Breast epithelium (tissue), 4 donors: ENCODE results near the gene PHACTR2. TPM values are rescaled to one million over a fixed set of nuclear protein-coding genes. Genes with fewer than 3 reads are reported as not detected.

Source experiments
- DNase-seq, 2 donors: peaks; one replicate each; pipeline ENCODE4 v3.0.0-alpha.2; 2019; ENCODE audit warnings: low spot score in 2 of 2
- H3K27ac ChIP-seq, 2 donors: fragments of 200-600 bp; sonication (generic) in 1 of 2; one replicate each; pipeline ENCODE4 v1.5.1; 2016 to 2019; ENCODE audit warnings: mild to moderate bottlenecking in 1 of 2
- H3K27me3 ChIP-seq, 2 donors: fragments of 200-600 bp; sonication (generic) in 1 of 2; one replicate each; pipeline versions ENCODE4 v1.5.1 to v1.6.0; 2017 to 2019; ENCODE audit warnings: control low read depth in 1 of 2, mild to moderate bottlenecking in 1 of 2
- H3K36me3 ChIP-seq: fragments of 200-600 bp; one replicate; pipeline ENCODE4 v1.5.1; 2019
- H3K4me1 ChIP-seq, 2 donors: fragments of 200-600 bp; sonication (generic); one replicate each; pipeline ENCODE4 v1.5.1; 2016 to 2019; ENCODE audit warnings: control low read depth in 1 of 2
- H3K4me3 ChIP-seq, 3 donors: fragments of 200-600 bp; sonication (generic); 1 replicate in 2 of 3; 2 replicates in 1 of 3; pipeline ENCODE4 v1.5.1; 2016 to 2019; ENCODE audit warnings: mild to moderate bottlenecking in 3 of 3, moderate library complexity in 2 of 3
- H3K9me3 ChIP-seq, 2 donors: fragments of 200-600 bp; sonication (generic) in 1 of 2; one replicate each; pipeline ENCODE4 v1.5.1; 2016 to 2019; ENCODE audit warnings: control low read depth in 1 of 2
- CTCF ChIP-seq, 3 donors: fragments of 450-650 bp; IDR thresholded peaks; one replicate each; pipeline ENCODE4 v1.5.1; 2016 to 2017; ENCODE audit warnings: antibody characterized with exemption in 3 of 3, mild to moderate bottlenecking in 3 of 3, moderate library complexity in 3 of 3
- POLR2A ChIP-seq: fragments of 450-650 bp; IDR thresholded peaks from one replicate; pipeline ENCODE4 v1.6.1; 2016; ENCODE audit warnings: antibody characterized with exemption, mild to moderate bottlenecking, moderate library complexity
- POLR2AphosphoS5 ChIP-seq, 3 donors: sonication (generic); formaldehyde crosslinking; IDR thresholded peaks; one replicate each; pipeline ENCODE4 v1.6.1; 2017; ENCODE audit warnings: antibody characterized with exemption in 3 of 3
- intact Hi-C: fragments of 100-400 bp; cut with DNase I; formaldehyde crosslinking; loops from one replicate; pipeline ENCODE4 v1.15.1; 2023; ENCODE audit warnings: low total_unique reads
- total RNA-seq, 3 donors: library from RNA; depleted of rRNA; stranded (reverse); fragments of >200 nt; gene quantifications; one replicate each; pipeline ENCODE4 v1.1.0, GENCODE V29; 2016

Gene PHACTR2
- total RNA-seq, 3 donors from 2014 or later, result 27.5 to 53.3 (median 52.4) TPM

- intact Hi-C loops, result no loop called here
- H3K27ac ChIP-seq, result peak overlapping the region; percentile 3 to 36
- no peak overlapping the region for H3K4me3 ChIP-seq
- H3K27me3 ChIP-seq, result no peaks in the 10 kb centered on the region
- H3K4me1 ChIP-seq, result peaks cover 0 to 11% of the 10 kb centered on the region in 2 donors
- no peaks in the 10 kb centered on the region for H3K9me3 ChIP-seq
- no peak for DNase-seq
- TF ChIP-seq CTCF (IDR thresholded peaks at IDR 0.05), result no peak
- H3K36me3 ChIP-seq, result no peaks in the 10 kb centered on the region
These were observed 18.9 kb downstream of the PHACTR2 start for GRCh38 chr6:143696664-143697000.

- no peaks in the 10 kb centered on the region for H3K9me3 ChIP-seq
- peaks cover 0 to 11% of the 10 kb centered on the region in 2 donors for H3K4me1 ChIP-seq
- H3K27ac ChIP-seq, result peak overlapping the region in 1 of 2 donors; percentile 36
- H3K4me3 ChIP-seq, result no peak overlapping the region
- DNase-seq, result no peak
- intact Hi-C loops, result no loop called here
- TF ChIP-seq POLR2A (no peak), POLR2AphosphoS5 (IDR thresholded peaks at IDR 0.05) (no peak), CTCF (IDR thresholded peaks at IDR 0.05) (no peak)
- H3K27me3 ChIP-seq, result no peaks in the 10 kb centered on the region
- no peaks in the 10 kb centered on the region for H3K36me3 ChIP-seq
These were observed 19.5 kb downstream of the PHACTR2 start for GRCh38 chr6:143697076-143697800.

- no peak for DNase-seq
- intact Hi-C loops, result no loop called here
- Histone ChIP-seq H3K36me3 (no peaks in the 10 kb centered on the region), H3K9me3 (no peaks in the 10 kb centered on the region), H3K4me1 (peaks cover 0 to 11% of the 10 kb centered on the region in 2 donors), H3K4me3 (no peak overlapping the region), H3K27me3 (no peaks in the 10 kb centered on the region), H3K27ac (no peak overlapping the region)
- no peak for TF ChIP-seq POLR2A
- no peak for TF ChIP-seq CTCF (IDR thresholded peaks at IDR 0.05)
- TF ChIP-seq POLR2AphosphoS5 (IDR thresholded peaks at IDR 0.05), result no peak
These were observed 20.6 kb downstream of the PHACTR2 start for GRCh38 chr6:143698329-143698728.

- H3K4me1 ChIP-seq, result peaks cover 0 to 11% of the 10 kb centered on the region in 2 donors
These were observed 21.1 kb downstream of the PHACTR2 start for GRCh38 chr6:143698759-143699429.

More at GRCh38 chr6:143698759-143699429, 21.1 kb downstream of the PHACTR2 start:
- Histone ChIP-seq H3K4me3 (no peak overlapping the region), H3K27me3 (no peaks in the 10 kb centered on the region), H3K36me3 (no peaks in the 10 kb centered on the region), H3K27ac (no peak overlapping the region), H3K9me3 (no peaks in the 10 kb centered on the region)
- TF ChIP-seq POLR2AphosphoS5 (IDR thresholded peaks at IDR 0.05), result no peak
- no peak for TF ChIP-seq CTCF (IDR thresholded peaks at IDR 0.05)
- TF ChIP-seq POLR2A, result no peak
- intact Hi-C loops, result no loop called here
- DNase-seq, result no peak
